Endothelial cell of umbilical vein (primary cell): ENCODE results near the gene PPP3CA. TPM values are rescaled to one million over a fixed set of nuclear protein-coding genes. Genes with fewer than 3 reads are reported as not detected.

Experiments
- BruUV-seq: library from RNA; stranded (reverse); fragments of 400-500 nt; replicated peaks from 2 replicates; lab custom pipeline; 2021; lab: Mats Ljungman, UMichigan
- CTCF ChIA-PET: fragments of 300-600, 350-600 bp; sonication (Branson Sonifier 250); formaldehyde crosslinking; loops from one replicate; lab custom pipeline; 2021; ENCODE audit warnings: antibody characterized with exemption, inconsistent platforms; lab: Charles Lee
- POLR2A ChIA-PET: fragments of 300-600, 350-600 bp; sonication (Branson Sonifier 250); formaldehyde crosslinking; loops from one replicate; lab custom pipeline; 2021; ENCODE audit warnings: antibody characterized with exemption, inconsistent platforms; lab: Charles Lee
- DNase-seq: peaks from one replicate; pipeline ENCODE4 v3.0.0-alpha.2; 2011; ENCODE audit warnings: low read depth, low spot score
- FAIRE-seq: peaks from 2 replicates; lab custom pipeline; 2011; peaks lifted over from hg19 to GRCh38; lab: Jason Lieb, UNC
- H2AFZ ChIP-seq: 2 replicates; pipeline ENCODE4 v1.6.0; 2012; ENCODE audit warnings: low read depth, low read length, control low read depth, inconsistent platforms
- H3K27ac ChIP-seq: 2 replicates; pipeline ENCODE4 v1.5.1; 2011; ENCODE audit warnings: low read depth, mild to moderate bottlenecking, control low read depth, low read length, moderate library complexity; ENCODE audit not compliant: insufficient read depth
- H3K27me3 ChIP-seq, 2 experiments: 2 replicates each; pipeline versions ENCODE4 v1.6.0 to v1.6.1; 2011; ENCODE audit warnings: low read length in 2 of 2, mixed read lengths in 1 of 2; ENCODE audit not compliant: control insufficient read depth in 2 of 2, insufficient read depth in 2 of 2
- H3K36me3 ChIP-seq, 2 experiments: 2 replicates in 1 of 2; 3 replicates in 1 of 2; pipeline ENCODE4 v1.5.1; 2011; ENCODE audit warnings: low read length in 2 of 2, mild to moderate bottlenecking in 1 of 2, moderate library complexity in 1 of 2; ENCODE audit not compliant: control insufficient read depth in 2 of 2, insufficient read depth in 2 of 2; ENCODE audit errors: extremely low read depth in 1 of 2
- H3K4me1 ChIP-seq: 3 replicates; pipeline ENCODE4 v1.5.1; 2011; ENCODE audit warnings: mild to moderate bottlenecking, low read length; ENCODE audit not compliant: control insufficient read depth, insufficient read depth; ENCODE audit errors: extremely low read depth
- H3K4me2 ChIP-seq: 2 replicates; pipeline ENCODE4 v1.6.1; 2011; ENCODE audit warnings: low read length, control low read depth, mixed read lengths; ENCODE audit not compliant: insufficient read depth
- H3K4me3 ChIP-seq, 3 experiments: fragments of 200-600 bp in 1 of 3; sonication (generic), shearing (Covaris generic) in 1 of 3; replicated peaks in 1 of 3; 2 replicates each; pipeline ENCODE4 v1.5.1; 2011 to 2016; ENCODE audit warnings: control low read depth in 3 of 3, low read length in 3 of 3, mild to moderate bottlenecking in 2 of 3, inconsistent platforms in 1 of 3, low read depth in 1 of 3, moderate library complexity in 1 of 3; ENCODE audit not compliant: insufficient read depth in 1 of 3
- H3K79me2 ChIP-seq: 2 replicates; pipeline ENCODE4 v1.6.0; 2012; ENCODE audit warnings: low read length, inconsistent platforms; ENCODE audit not compliant: control insufficient read depth, insufficient read depth
- H3K9ac ChIP-seq: replicated peaks from 2 replicates; pipeline ENCODE3; 2011; ENCODE audit warnings: low read length, control low read depth; ENCODE audit not compliant: insufficient read depth; ENCODE audit errors: extremely low read depth
- H3K9me1 ChIP-seq: replicated peaks from 3 replicates; pipeline ENCODE4 v1.6.0; 2011; ENCODE audit warnings: mild to moderate bottlenecking, low read length; ENCODE audit not compliant: control insufficient read depth, insufficient read depth; ENCODE audit errors: extremely low read depth
- H3K9me3 ChIP-seq: replicated peaks from 2 replicates; pipeline ENCODE4 v1.5.1; 2012; ENCODE audit warnings: low read length, inconsistent platforms; ENCODE audit not compliant: control insufficient read depth, insufficient read depth
- H4K20me1 ChIP-seq: replicated peaks from 2 replicates; pipeline ENCODE3; 2011; ENCODE audit warnings: mild to moderate bottlenecking, low read length; ENCODE audit not compliant: control insufficient read depth, insufficient read depth; ENCODE audit errors: extremely low read depth
- CTCF ChIP-seq, 2 donors: IDR thresholded peaks; 1 replicate in 1 of 2; 2 replicates in 1 of 2; pipeline ENCODE4 v1.5.1; 2011; ENCODE audit warnings: low read length in 2 of 2, mild to moderate bottlenecking in 2 of 2, moderate library complexity in 2 of 2, control low read depth in 1 of 2, inconsistent platforms in 1 of 2, low read depth in 1 of 2; ENCODE audit not compliant: insufficient read depth in 1 of 2; ENCODE audit errors: extremely low read depth in 1 of 2
- EZH2 ChIP-seq: IDR thresholded peaks from 2 replicates; pipeline ENCODE4 v1.6.1; 2012; ENCODE audit warnings: borderline replicate concordance, low read depth, mild to moderate bottlenecking, moderate library complexity, low read length, inconsistent platforms; ENCODE audit not compliant: severe bottlenecking
- FOS ChIP-seq: IDR thresholded peaks from 2 replicates; pipeline ENCODE4 v1.6.1; 2011; ENCODE audit warnings: mild to moderate bottlenecking, low read length, moderate library complexity, borderline replicate concordance; ENCODE audit not compliant: insufficient read depth
- GATA2 ChIP-seq: IDR thresholded peaks from 2 replicates; pipeline ENCODE4 v1.7.0; 2011; ENCODE audit warnings: low read depth, mild to moderate bottlenecking, moderate library complexity, mixed read lengths, low read length; ENCODE audit not compliant: insufficient read length, insufficient read depth
- JUN ChIP-seq: IDR thresholded peaks from 2 replicates; pipeline ENCODE4 v1.6.1; 2011; ENCODE audit warnings: borderline replicate concordance, low read depth; ENCODE audit not compliant: insufficient read length, insufficient read depth
- MYC ChIP-seq: IDR thresholded peaks from one replicate; pipeline ENCODE4 v1.6.1; 2011; ENCODE audit warnings: mild to moderate bottlenecking, low read depth, low read length
- POLR2A ChIP-seq: IDR thresholded peaks from 2 replicates; pipeline ENCODE4 v1.6.1; 2012; ENCODE audit warnings: low read depth, mild to moderate bottlenecking, control low read depth, low read length
- POLR2AphosphoS5 ChIP-seq: IDR thresholded peaks from 2 replicates; pipeline ENCODE4 v1.6.1; 2012; ENCODE audit warnings: low read depth, mild to moderate bottlenecking, control low read depth, low read length, moderate library complexity; ENCODE audit not compliant: insufficient read depth
- dilution Hi-C: fragments of 300-500 bp; cut with MboI; formaldehyde crosslinking; loops from one replicate; pipeline ENCODE4 v1.15.0; 2019; ENCODE audit warnings: low sequenced_read_pairs; ENCODE audit not compliant: extremely low pct_ligation_motif_present
- intact Hi-C: fragments of 100-400 bp; cut with micrococcal nuclease; formaldehyde crosslinking; loops from one replicate; pipeline ENCODE4 v1.10.0; 2022
- polyA plus RNA-seq, 4 experiments: library from polyadenylated mRNA; depleted of rRNA in 3 of 4; stranded (reverse) in 3 of 4; unstranded in 1 of 4; fragments of >200 nt; gene quantifications; 2 replicates each; pipeline versions ENCODE4 v1.2.1 to v1.2.3, GENCODE V29; 2011 to 2012; ENCODE audit warnings: missing spikeins in 1 of 4
- total RNA-seq: library from RNA; stranded (reverse); gene quantifications from 2 replicates; pipeline ENCODE4 v1.2.3, GENCODE V29; 2021
- TF ChIP-seq, protein P1 (sequence below): IDR thresholded peaks from 2 replicates; pipeline ENCODE4 v1.6.1; 2011; ENCODE audit not compliant: insufficient read depth, insufficient read length

The PPP3CA gene
- total and polyA plus RNA-seq, 2 donors (not counting 3 experiments of a cell fraction or from before 2014, with no cell fraction given): 7.0 to 43.3 TPM

DNA sequence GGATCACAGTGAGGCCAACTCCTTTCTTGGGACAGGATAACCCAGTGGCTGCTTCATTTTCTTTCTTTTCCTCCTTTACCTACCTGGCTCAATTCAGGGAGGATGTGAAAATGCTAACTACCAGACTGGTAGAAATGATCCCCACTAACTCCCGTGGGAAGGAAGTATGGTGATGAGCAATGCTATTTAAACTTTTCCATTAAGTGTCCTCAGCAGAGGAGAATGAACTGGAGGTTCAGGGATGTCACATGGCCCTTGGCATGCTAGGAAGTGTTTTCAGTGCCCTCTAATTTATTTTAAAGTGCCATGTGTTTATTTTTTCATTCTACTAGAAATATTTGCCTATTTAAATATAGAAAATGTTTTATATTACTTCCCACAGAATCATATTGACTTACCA, 363.9 kb downstream of the PPP3CA start:
- Histone ChIP-seq H3K9me1 (no peaks in the 10 kb centered on the region), H3K27me3 (no peaks in the 10 kb centered on the region), H3K36me3 (no peaks in the 10 kb centered on the region), H3K4me3 (no peak overlapping the region), H3K79me2 (no peaks in the 10 kb centered on the region), H4K20me1 (no peaks in the 10 kb centered on the region), H3K4me1 (no peaks in the 10 kb centered on the region), H3K9me3 (no peaks in the 10 kb centered on the region), H3K27ac (no peak overlapping the region), H3K9ac (no peak overlapping the region), H2AFZ (no peak overlapping the region), H3K4me2 (no peak overlapping the region)
- CTCF ChIA-PET: no interaction called here
- DNase-seq: no peak
- intact Hi-C loops (no loop called here), dilution Hi-C loops (no loop called here)
- TF ChIP-seq EZH2: no peak
- TF ChIP-seq, protein P1, sequence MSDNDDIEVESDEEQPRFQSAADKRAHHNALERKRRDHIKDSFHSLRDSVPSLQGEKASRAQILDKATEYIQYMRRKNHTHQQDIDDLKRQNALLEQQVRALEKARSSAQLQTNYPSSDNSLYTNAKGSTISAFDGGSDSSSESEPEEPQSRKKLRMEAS: no peak
- TF ChIP-seq POLR2A: no peak
- TF ChIP-seq GATA2: no peak
- no peak for TF ChIP-seq FOS
- no peak for TF ChIP-seq MYC
- no peak for TF ChIP-seq JUN
- TF ChIP-seq CTCF (IDR thresholded peaks at IDR 0.05; ENCODE audit: extremely low read depth in 1 of 2, insufficient read depth in 1 of 2, low read depth in 1 of 2, low read length in 2 of 2): no peak
- TF ChIP-seq POLR2AphosphoS5: no peak
- FAIRE-seq: no peak
- POLR2A ChIA-PET: no interaction called here
- BruUV-seq: no TSS peak
